KMS-11 (cell line): Measurements from ENCODE around the gene TBC1D20.

Source experiments
- H2AFZ ChIP-seq: fragments of 200-600 bp; sonication (generic); 2 replicates; pipeline ENCODE4 v1.6.1; 2016; ENCODE audit warnings: antibody characterized with exemption, mixed run types, low read depth
- H3K27ac ChIP-seq: fragments of 200-600 bp; sonication (generic); 2 replicates; pipeline ENCODE4 v1.6.1; 2016; ENCODE audit warnings: mild to moderate bottlenecking, mixed run types
- H3K27me3 ChIP-seq: fragments of 200-600 bp; sonication (generic); 2 replicates; pipeline ENCODE4 v1.6.1; 2017; ENCODE audit warnings: mild to moderate bottlenecking, low read depth, mixed run types, moderate library complexity; ENCODE audit not compliant: insufficient read depth
- H3K36me3 ChIP-seq: fragments of 200-600 bp; sonication (generic); 2 replicates; pipeline ENCODE4 v1.6.1; 2017; ENCODE audit warnings: mild to moderate bottlenecking, mixed run types; ENCODE audit not compliant: insufficient read depth
- H3K4me1 ChIP-seq: fragments of 200-600 bp; sonication (generic); 2 replicates; pipeline ENCODE4 v1.6.1; 2016; ENCODE audit warnings: mild to moderate bottlenecking, low read depth, mixed run types; ENCODE audit not compliant: poor library complexity, severe bottlenecking
- H3K4me2 ChIP-seq: fragments of 200-600 bp; sonication (generic); 2 replicates; pipeline ENCODE4 v1.7.0; 2016; ENCODE audit warnings: mild to moderate bottlenecking, mixed run types
- H3K4me3 ChIP-seq: fragments of 200-600 bp; sonication (generic); IDR thresholded peaks from 2 replicates; pipeline ENCODE4 v1.6.1; 2017; ENCODE audit warnings: low read depth, low read length, mixed read lengths; ENCODE audit not compliant: insufficient read depth
- H3K79me2 ChIP-seq: fragments of 200-600 bp; sonication (generic); 2 replicates; pipeline ENCODE4 v1.6.1; 2016; ENCODE audit warnings: low read depth, mixed run types; ENCODE audit not compliant: insufficient read depth
- H3K9ac ChIP-seq: fragments of 200-600 bp; sonication (generic); 2 replicates; pipeline ENCODE4 v1.6.1; 2016; ENCODE audit warnings: mild to moderate bottlenecking, mixed run types
- H4K20me1 ChIP-seq: fragments of 200-600 bp; sonication (generic); 2 replicates; pipeline ENCODE4 v1.6.1; 2016; ENCODE audit warnings: mild to moderate bottlenecking, mixed run types; ENCODE audit not compliant: insufficient read depth
- TF ChIP-seq, protein P1 (sequence below): fragments of 200-600 bp; sonication (generic); conservative IDR thresholded peaks from 2 replicates; pipeline ENCODE4 v1.6.1; 2017; ENCODE audit warnings: low read depth, mild to moderate bottlenecking, antibody characterized with exemption, low read length, moderate library complexity, mixed read lengths

TBC1D20 gene

DNA sequence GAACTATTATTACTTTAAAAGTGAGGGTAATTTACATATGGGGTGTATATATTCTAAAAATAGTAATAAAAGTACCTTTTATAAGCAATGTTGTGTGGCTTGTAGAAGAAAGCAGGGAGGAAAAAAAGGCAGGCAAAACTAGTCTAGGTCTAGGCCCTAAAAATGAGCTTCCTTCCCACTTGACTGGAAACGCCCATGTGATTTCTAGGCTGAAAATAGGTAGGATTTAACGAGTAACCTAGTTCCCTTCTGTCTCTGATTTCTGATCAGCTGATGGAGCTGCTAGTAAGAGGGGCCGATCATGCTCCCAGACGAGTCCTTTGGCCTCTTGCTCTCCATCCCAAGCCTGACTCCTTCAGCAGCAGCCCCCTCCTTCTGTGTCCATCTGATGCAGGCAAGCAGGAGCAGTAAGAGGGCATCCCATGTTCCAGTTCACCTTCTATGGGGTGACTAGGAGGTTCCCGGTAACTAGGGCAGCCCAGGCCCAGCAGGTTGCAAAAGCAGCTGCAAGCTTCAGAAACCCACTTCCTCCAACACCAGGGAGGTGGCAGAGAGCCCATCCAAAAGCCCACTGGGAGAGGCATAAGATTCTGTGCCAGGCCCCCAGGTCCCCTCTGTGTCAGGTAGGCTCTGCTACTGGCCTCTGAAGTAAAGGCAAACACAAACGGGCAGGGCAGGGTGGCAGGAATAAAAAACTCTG, 24.4 kb downstream of the TBC1D20 start:
- H2AFZ ChIP-seq, result no peak overlapping the region
- H3K9ac ChIP-seq, result no peak overlapping the region
- H3K4me3 ChIP-seq, result no peak overlapping the region
- H3K4me2 ChIP-seq, result peak overlapping the region; percentile 84
- TF ChIP-seq, protein P1, sequence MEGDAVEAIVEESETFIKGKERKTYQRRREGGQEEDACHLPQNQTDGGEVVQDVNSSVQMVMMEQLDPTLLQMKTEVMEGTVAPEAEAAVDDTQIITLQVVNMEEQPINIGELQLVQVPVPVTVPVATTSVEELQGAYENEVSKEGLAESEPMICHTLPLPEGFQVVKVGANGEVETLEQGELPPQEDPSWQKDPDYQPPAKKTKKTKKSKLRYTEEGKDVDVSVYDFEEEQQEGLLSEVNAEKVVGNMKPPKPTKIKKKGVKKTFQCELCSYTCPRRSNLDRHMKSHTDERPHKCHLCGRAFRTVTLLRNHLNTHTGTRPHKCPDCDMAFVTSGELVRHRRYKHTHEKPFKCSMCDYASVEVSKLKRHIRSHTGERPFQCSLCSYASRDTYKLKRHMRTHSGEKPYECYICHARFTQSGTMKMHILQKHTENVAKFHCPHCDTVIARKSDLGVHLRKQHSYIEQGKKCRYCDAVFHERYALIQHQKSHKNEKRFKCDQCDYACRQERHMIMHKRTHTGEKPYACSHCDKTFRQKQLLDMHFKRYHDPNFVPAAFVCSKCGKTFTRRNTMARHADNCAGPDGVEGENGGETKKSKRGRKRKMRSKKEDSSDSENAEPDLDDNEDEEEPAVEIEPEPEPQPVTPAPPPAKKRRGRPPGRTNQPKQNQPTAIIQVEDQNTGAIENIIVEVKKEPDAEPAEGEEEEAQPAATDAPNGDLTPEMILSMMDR, result no peak
- no peaks in the 10 kb centered on the region for H3K27me3 ChIP-seq
- no peaks in the 10 kb centered on the region; the same call in 1 of the 2 replicates for H3K79me2 ChIP-seq
- peaks cover 50% of the 10 kb centered on the region for H3K4me1 ChIP-seq
- H4K20me1 ChIP-seq, result no peaks in the 10 kb centered on the region
- peak overlapping the region; percentile 49 for H3K27ac ChIP-seq
- H3K36me3 ChIP-seq, result 0 out of 2 replicates have a peak, but pooled peaks cover 5% of the 10 kb centered on the region

DNA sequence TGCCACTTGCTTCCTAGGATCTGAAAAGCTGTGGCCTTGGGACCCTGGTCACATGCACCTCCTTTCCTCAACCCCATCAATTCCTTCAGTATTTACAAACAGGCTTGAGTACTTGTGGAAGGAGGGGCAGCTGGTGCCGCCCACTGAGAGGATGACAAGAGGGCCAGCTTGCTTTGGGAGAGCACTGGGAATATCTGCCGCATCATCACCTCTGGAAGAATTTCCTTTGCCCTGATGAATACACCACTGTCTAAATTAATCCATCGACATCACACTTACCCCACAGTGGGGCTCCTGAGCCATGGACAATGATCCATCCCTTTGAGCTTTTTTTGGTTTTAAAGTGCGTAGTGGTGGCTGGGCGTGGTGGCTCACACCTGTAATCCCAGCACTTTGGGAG, 25.9 kb downstream of the TBC1D20 start:
- no peak overlapping the region for H3K27ac ChIP-seq
- H2AFZ ChIP-seq, result no peak overlapping the region
- H3K79me2 ChIP-seq, result no peaks in the 10 kb centered on the region; the same call in 1 of the 2 replicates
- peaks cover 50% of the 10 kb centered on the region for H3K4me1 ChIP-seq
- no peak overlapping the region for H3K9ac ChIP-seq
- no peaks in the 10 kb centered on the region for H3K27me3 ChIP-seq
- no peaks in the 10 kb centered on the region for H4K20me1 ChIP-seq
- 0 out of 2 replicates have a peak, but pooled peaks cover 5% of the 10 kb centered on the region for H3K36me3 ChIP-seq
- TF ChIP-seq, protein P1, result no peak
- H3K4me2 ChIP-seq, result no peak overlapping the region
- H3K4me3 ChIP-seq, result no peak overlapping the region

DNA sequence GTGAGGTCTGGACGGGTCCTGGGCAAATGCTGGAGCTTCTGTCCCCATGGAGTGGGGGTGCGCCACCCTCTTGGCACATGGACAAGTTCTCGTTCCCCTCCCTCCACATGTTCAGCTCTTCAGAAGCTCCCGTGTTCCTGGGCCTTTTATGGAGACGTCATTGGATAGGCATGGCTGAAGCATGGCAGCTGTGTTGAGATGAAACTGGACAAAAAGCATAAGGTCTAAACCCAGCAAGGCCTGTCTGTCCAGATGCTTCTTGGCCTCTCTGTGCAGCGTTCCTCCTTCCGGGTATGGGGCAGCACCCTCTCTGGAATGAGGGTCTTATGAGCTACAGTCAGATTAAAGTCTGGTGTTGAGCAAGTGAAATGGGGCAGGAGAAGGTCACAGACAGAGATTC, 26.8 kb downstream of the TBC1D20 start:
- no peak overlapping the region for H3K9ac ChIP-seq
- H3K4me1 ChIP-seq, result peaks cover 50% of the 10 kb centered on the region
- H3K4me2 ChIP-seq, result no peak overlapping the region
- no peaks in the 10 kb centered on the region for H3K79me2 ChIP-seq
- no peak overlapping the region for H2AFZ ChIP-seq
- no peak overlapping the region for H3K27ac ChIP-seq
- H3K27me3 ChIP-seq, result no peaks in the 10 kb centered on the region
- H4K20me1 ChIP-seq, result no peaks in the 10 kb centered on the region
- TF ChIP-seq, protein P1, result no peak
- H3K4me3 ChIP-seq, result no peak overlapping the region
- 0 out of 2 replicates have a peak, but pooled peaks cover 5% of the 10 kb centered on the region for H3K36me3 ChIP-seq

DNA sequence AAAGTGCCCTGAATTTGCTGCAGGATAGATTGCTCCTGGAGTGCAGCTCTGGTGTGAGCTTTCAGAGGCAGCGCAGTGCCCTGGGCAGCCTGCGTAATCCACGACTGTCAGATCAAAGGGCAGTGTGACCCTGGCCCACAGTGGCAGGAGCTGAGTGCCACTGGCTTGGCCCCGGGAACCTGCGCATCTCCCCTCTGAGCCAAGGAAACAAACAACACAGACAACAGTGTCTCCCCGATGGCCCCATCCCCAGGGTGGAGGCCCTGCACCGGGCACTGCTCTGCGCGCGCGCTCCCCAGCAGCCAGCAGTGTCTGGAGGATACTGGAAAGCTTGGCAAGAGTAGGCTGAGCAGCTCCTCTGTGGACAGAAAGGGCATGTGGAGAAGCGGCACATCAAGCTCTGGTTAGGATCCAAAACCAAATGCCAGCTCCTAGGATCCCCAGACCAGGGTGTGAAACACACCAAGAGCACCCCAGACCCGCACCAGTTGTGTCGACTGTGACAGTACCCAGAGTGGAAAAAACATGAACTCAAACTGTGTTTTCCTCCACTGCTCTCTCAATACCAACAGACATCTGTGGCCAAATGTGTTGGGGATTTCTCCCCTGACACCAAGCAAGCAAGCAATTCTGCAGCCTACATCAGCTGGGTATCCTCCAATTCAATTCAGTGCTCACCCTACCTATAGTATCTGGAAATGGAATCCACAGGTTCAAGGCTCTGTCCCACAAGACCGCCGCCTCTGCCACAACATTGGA, 27.5 kb downstream of the TBC1D20 start:
- H3K79me2 ChIP-seq, result no peaks in the 10 kb centered on the region
- 0 out of 2 replicates have a peak, but pooled peaks cover 5% of the 10 kb centered on the region for H3K36me3 ChIP-seq
- H3K4me2 ChIP-seq, result no peak overlapping the region
- no peak overlapping the region for H2AFZ ChIP-seq
- H3K4me3 ChIP-seq, result no peak overlapping the region
- no peaks in the 10 kb centered on the region for H4K20me1 ChIP-seq
- H3K4me1 ChIP-seq, result peaks cover 44% of the 10 kb centered on the region
- H3K27me3 ChIP-seq, result no peaks in the 10 kb centered on the region
- no peak overlapping the region for H3K9ac ChIP-seq
- H3K27ac ChIP-seq, result no peak overlapping the region
- TF ChIP-seq, protein P1, result no peak
